Parathyroid adenoma (tissue), 2 donors: ENCODE measurements around the gene ANKHD1.

Source experiments
- H2AFZ ChIP-seq: fragments of 300-600 bp; sonication (generic); one replicate; pipeline ENCODE4 v1.7.0; 2017; ENCODE audit warnings: antibody characterized with exemption, mild to moderate bottlenecking
- H3K27ac ChIP-seq: fragments of 300-600 bp; sonication (generic); one replicate; pipeline ENCODE4 v1.7.0; 2017
- H3K27me3 ChIP-seq: fragments of 300-600 bp; sonication (generic); one replicate; pipeline ENCODE4 v1.7.0; 2017; ENCODE audit warnings: low read length; ENCODE audit not compliant: control insufficient read depth, insufficient read depth
- H3K36me3 ChIP-seq: fragments of 300-600 bp; sonication (generic); one replicate; pipeline ENCODE4 v1.7.0; 2017; ENCODE audit warnings: low read length; ENCODE audit not compliant: control insufficient read depth, insufficient read depth
- H3K4me1 ChIP-seq: fragments of 300-600 bp; sonication (generic); one replicate; pipeline ENCODE4 v1.7.0; 2017; ENCODE audit warnings: control low read depth
- H3K4me2 ChIP-seq: fragments of 300-600 bp; sonication (generic); one replicate; pipeline ENCODE4 v1.7.0; 2017; ENCODE audit warnings: low read length
- H3K4me3 ChIP-seq: fragments of 300-600 bp; sonication (generic); one replicate; pipeline ENCODE4 v1.7.0; 2017; ENCODE audit warnings: low read depth, low read length
- H3K79me2 ChIP-seq: fragments of 300-600 bp; sonication (generic); one replicate; pipeline ENCODE4 v1.7.0; 2017; ENCODE audit warnings: control low read depth
- H3K9ac ChIP-seq: fragments of 300-600 bp; sonication (generic); one replicate; pipeline ENCODE4 v1.7.0; 2017; ENCODE audit warnings: mild to moderate bottlenecking
- H3K9me3 ChIP-seq: fragments of 300-600 bp; sonication (generic); one replicate; pipeline ENCODE4 v1.7.0; 2017; ENCODE audit warnings: low read length; ENCODE audit not compliant: control insufficient read depth
- CTCF ChIP-seq: fragments of 300-600 bp; sonication (generic); IDR thresholded peaks from one replicate; pipeline ENCODE4 v1.7.0; 2017; ENCODE audit warnings: antibody characterized with exemption, mild to moderate bottlenecking
- donor health status: primary hyperparathyroidism.

Gene ANKHD1

GRCh38 chr5:140548791-140549190, 147.2 kb downstream of the ANKHD1 start:
- H3K9ac ChIP-seq, result no peak overlapping the region
- H3K9me3 ChIP-seq, result no peaks in the 10 kb centered on the region
- no peak for TF ChIP-seq CTCF
- H3K4me3 ChIP-seq, result no peak overlapping the region
- no peaks in the 10 kb centered on the region for H3K27me3 ChIP-seq
- no peak overlapping the region for H3K4me2 ChIP-seq
- H3K79me2 ChIP-seq, result no peaks in the 10 kb centered on the region
- no peak overlapping the region for H2AFZ ChIP-seq
- H3K27ac ChIP-seq, result peak overlapping the region; percentile 53
- H3K36me3 ChIP-seq, result no peaks in the 10 kb centered on the region
- H3K4me1 ChIP-seq, result peaks cover 10% of the 10 kb centered on the region

GRCh38 chr5:140549237-140550144, 147.9 kb downstream of the ANKHD1 start:
- no peak overlapping the region for H2AFZ ChIP-seq

GRCh38 chr5:140550147-140551079, 148.8 kb downstream of the ANKHD1 start:
- Histone ChIP-seq H3K27me3 (no peaks in the 10 kb centered on the region), H3K27ac (peak overlapping the region; percentile 53), H3K4me3 (no peak overlapping the region), H3K36me3 (no peaks in the 10 kb centered on the region), H2AFZ (no peak overlapping the region), H3K9me3 (no peaks in the 10 kb centered on the region), H3K79me2 (peaks cover 10% of the 10 kb centered on the region), H3K4me1 (peaks cover 10% of the 10 kb centered on the region), H3K9ac (no peak overlapping the region), H3K4me2 (no peak overlapping the region)
- TF ChIP-seq CTCF, result no peak

More at GRCh38 chr5:140549237-140550144, 147.9 kb downstream of the ANKHD1 start:
- H3K27me3 ChIP-seq, result no peaks in the 10 kb centered on the region
- H3K9me3 ChIP-seq, result no peaks in the 10 kb centered on the region
- H3K4me3 ChIP-seq, result no peak overlapping the region
- no peaks in the 10 kb centered on the region for H3K36me3 ChIP-seq
- peaks cover 10% of the 10 kb centered on the region for H3K4me1 ChIP-seq
- H3K79me2 ChIP-seq, result peaks cover 4% of the 10 kb centered on the region
- TF ChIP-seq CTCF, result no peak
- no peak overlapping the region for H3K9ac ChIP-seq
- no peak overlapping the region for H3K4me2 ChIP-seq
- H3K27ac ChIP-seq, result peak overlapping the region; percentile 53

- H3K27me3 ChIP-seq, result no peaks in the 10 kb centered on the region
- no peaks in the 10 kb centered on the region for H3K9me3 ChIP-seq
- H3K4me2 ChIP-seq, result no peak overlapping the region
- H3K4me1 ChIP-seq, result peaks cover 15% of the 10 kb centered on the region
- H3K27ac ChIP-seq, result no peak overlapping the region
- peaks cover 16% of the 10 kb centered on the region for H3K79me2 ChIP-seq
- no peak overlapping the region for H2AFZ ChIP-seq
- no peaks in the 10 kb centered on the region for H3K36me3 ChIP-seq
- no peak overlapping the region for H3K9ac ChIP-seq
- TF ChIP-seq CTCF, result no peak
- H3K4me3 ChIP-seq, result no peak overlapping the region
Observed at GRCh38 chr5:140551872-140552271, 150.2 kb downstream of the ANKHD1 start.
